BE2C (cell line): ENCODE data around the gene PTH1R.

Experiments
- DNase-seq: peaks from one replicate; pipeline ENCODE4 v3.0.0-alpha.2; 2020
- H3K27me3 ChIP-seq: fragments of 250-450 bp; sonication (Bioruptor Pico); 2 replicates; pipeline ENCODE4 v1.5.1; 2020; ENCODE audit warnings: mild to moderate bottlenecking
- H3K36me3 ChIP-seq: fragments of 250-450 bp; sonication (Bioruptor Pico); 2 replicates; pipeline ENCODE4 v1.5.1; 2020; ENCODE audit warnings: mild to moderate bottlenecking
- H3K4me1 ChIP-seq: fragments of 250-450 bp; sonication (Bioruptor Pico); 2 replicates; pipeline ENCODE4 v1.5.1; 2020
- H3K4me3 ChIP-seq: 2 replicates; pipeline ENCODE4 v1.5.1; 2011; ENCODE audit warnings: low read depth, low read length
- H3K9me3 ChIP-seq: fragments of 250-450 bp; sonication (Bioruptor Pico); 2 replicates; pipeline ENCODE4 v1.5.1; 2020
- CTCF ChIP-seq: IDR thresholded peaks from 2 replicates; pipeline ENCODE4 v1.5.1; 2012; ENCODE audit warnings: mild to moderate bottlenecking, low read depth, low read length

The PTH1R gene

GRCh38 chr3:46923559-46924350 lies 46.2 kb downstream of the PTH1R start:
- Histone ChIP-seq H3K9me3 (no peaks in the 10 kb centered on the region), H3K4me3 (no peak overlapping the region), H3K27me3 (no peaks in the 10 kb centered on the region), H3K36me3 (peaks cover 46% of the 10 kb centered on the region), H3K4me1 (no peaks in the 10 kb centered on the region)
- DNase-seq: peak; percentile 41
- TF ChIP-seq CTCF: peak; percentile 65

- peaks cover 36% of the 10 kb centered on the region for H3K36me3 ChIP-seq
- no peaks in the 10 kb centered on the region for H3K4me1 ChIP-seq
- no peak for TF ChIP-seq CTCF
- DNase-seq: no peak
- no peaks in the 10 kb centered on the region for H3K9me3 ChIP-seq
- H3K27me3 ChIP-seq: no peaks in the 10 kb centered on the region
- no peak overlapping the region for H3K4me3 ChIP-seq
Observed at GRCh38 chr3:46924921-46925584, 47.5 kb downstream of the PTH1R start.

GRCh38 chr3:46925585-46925934 lies 48.0 kb downstream of the PTH1R start:
- Histone ChIP-seq H3K4me1 (no peaks in the 10 kb centered on the region), H3K9me3 (no peaks in the 10 kb centered on the region), H3K36me3 (peaks cover 35% of the 10 kb centered on the region), H3K4me3 (no peak overlapping the region), H3K27me3 (no peaks in the 10 kb centered on the region)
- DNase-seq: no peak
- no peak for TF ChIP-seq CTCF

- peaks cover 30% of the 10 kb centered on the region for H3K36me3 ChIP-seq
Observed at GRCh38 chr3:46926039-46926438, 48.5 kb downstream of the PTH1R start.

DNA sequence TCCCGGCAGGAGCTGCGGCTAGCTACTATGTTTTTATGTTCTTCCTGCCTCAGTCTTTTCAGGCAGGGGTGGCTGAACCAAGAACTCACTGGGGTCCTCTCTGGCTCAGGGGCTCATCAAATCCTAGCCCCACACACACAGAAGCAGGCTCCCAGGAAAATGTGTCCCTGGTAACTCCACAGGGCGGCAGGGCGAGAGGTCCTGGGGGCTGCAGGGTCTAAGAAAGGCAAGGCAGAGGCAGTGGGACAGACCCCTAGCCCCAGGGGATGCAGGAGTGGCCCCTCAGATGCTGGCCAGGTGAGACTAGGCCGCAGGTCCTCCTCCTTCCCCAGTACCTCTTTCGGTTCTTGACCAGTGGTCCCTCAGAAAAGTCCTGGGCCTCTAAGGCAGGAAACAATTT lies 48.9 kb downstream of the PTH1R start:
- DNase-seq: no peak
- Histone ChIP-seq H3K9me3 (no peaks in the 10 kb centered on the region), H3K4me3 (no peak overlapping the region), H3K4me1 (peaks cover 2% of the 10 kb centered on the region; the same call in 1 of the 2 replicates), H3K27me3 (no peaks in the 10 kb centered on the region), H3K36me3 (peaks cover 26% of the 10 kb centered on the region)
- TF ChIP-seq CTCF: no peak

More at GRCh38 chr3:46926039-46926438, 48.5 kb downstream of the PTH1R start:
- no peaks in the 10 kb centered on the region for H3K4me1 ChIP-seq
- no peaks in the 10 kb centered on the region for H3K9me3 ChIP-seq
- no peak for TF ChIP-seq CTCF
- DNase-seq: no peak
- no peak overlapping the region for H3K4me3 ChIP-seq
- H3K27me3 ChIP-seq: no peaks in the 10 kb centered on the region
